Measurements from ENCODE around the gene PLPP6.
"Not testable (repeated sequence)": the region's sequence is repeated elsewhere in the genome, so short reads cannot be mapped to it uniquely, and the experiment has no call there.

Gene PLPP6

GRCh38 chr9:4662108-4662988 lies at the start of gene PLPP6:
Gene PLPP6, plus strand, starts transcription at chr9:4662294. Its CDS starts 82 bp downstream, at chr9:4662376.
- DNase-seq: peak; percentile 26

DNA sequence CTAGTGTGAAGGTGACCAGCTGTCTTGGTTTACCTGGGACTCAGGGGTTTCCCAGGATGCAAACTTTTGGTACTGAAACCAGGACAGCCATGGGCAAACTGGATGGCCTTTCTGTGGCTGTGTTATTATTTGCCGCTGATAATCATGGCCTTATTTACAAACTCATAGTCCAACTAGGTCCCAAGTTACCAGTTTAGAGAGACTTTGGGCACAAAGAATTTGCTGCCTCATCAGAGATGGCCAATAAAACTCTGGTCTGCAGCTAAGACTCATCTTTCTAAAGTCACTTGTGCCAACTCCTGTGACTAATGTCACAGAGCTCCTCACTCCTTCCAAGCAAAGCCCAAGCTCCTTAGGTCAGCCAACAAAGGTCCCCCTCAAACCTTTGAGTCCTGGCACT lies 47.5 kb upstream of the PLPP6 start:
- no peak for DNase-seq

- DNase-seq: no peak
Measured at GRCh38 chr9:4615251-4615650, 46.8 kb upstream of the PLPP6 start.

DNA sequence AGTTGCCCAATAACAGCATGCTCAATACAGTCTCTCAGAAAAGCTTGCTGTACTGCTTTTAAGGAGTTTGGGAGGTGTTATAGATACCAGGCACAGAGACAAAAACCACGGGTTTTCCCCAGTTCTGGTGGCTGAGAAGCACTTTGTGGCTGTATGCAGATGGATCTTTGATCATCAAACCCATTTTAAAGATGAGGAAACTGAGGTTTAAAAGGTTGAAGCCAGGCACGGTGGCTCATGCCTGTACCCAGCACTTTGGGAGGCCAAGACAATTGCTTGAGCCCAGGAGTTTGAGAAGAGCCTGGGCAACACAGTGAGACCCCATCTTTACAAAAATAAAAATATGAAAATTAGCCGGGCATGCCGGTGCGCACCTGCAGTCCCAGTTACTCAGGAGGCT lies 46.3 kb upstream of the PLPP6 start:
- DNase-seq: no peak

GRCh38 chr9:4617752-4618151 lies 44.3 kb upstream of the PLPP6 start:
- DNase-seq: no peak

GRCh38 chr9:4618700-4619099 lies 43.4 kb upstream of the PLPP6 start:
- DNase-seq: no peak

DNA sequence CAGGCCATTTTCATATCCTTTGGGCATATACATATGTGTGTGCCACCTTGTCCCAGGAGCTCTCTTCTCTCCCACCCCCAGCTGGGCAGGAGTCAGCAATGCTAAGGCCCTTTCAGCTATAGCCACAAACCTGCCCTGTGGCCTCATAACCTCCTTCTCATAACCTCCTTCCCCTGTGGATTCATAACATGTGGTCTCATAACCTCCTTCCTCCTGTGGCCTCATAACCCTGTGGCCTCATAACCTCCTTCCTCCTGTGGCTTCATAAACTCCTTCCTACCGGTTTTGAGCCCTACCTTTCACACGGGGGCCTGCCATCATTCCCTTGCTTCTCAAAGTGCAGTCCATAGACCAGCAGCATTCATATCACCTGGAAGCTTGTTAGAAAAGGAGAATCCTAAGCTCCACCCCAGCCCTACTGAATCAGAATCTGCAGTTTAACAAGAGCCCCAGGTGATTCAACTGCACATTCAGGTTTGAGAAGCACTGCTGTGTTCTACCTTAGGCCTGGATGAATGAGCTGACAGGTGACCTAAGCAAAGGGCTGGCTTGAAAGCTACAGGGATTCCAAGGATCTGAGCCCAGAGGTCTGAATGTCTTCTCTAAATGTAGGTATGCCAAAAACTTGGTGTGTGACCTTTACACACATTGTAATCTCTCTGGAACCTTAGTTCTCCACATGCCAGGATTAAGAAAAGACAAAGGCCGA lies 41.9 kb upstream of the PLPP6 start:
- no peak for DNase-seq

GRCh38 chr9:4620881-4621555 lies 41.1 kb upstream of the PLPP6 start:
- no peak for DNase-seq

- no peak for DNase-seq
Measured at GRCh38 chr9:4622016-4622415, 40.1 kb upstream of the PLPP6 start.

- DNase-seq: no peak
Measured at GRCh38 chr9:4630836-4631235, 31.3 kb upstream of the PLPP6 start.

DNA sequence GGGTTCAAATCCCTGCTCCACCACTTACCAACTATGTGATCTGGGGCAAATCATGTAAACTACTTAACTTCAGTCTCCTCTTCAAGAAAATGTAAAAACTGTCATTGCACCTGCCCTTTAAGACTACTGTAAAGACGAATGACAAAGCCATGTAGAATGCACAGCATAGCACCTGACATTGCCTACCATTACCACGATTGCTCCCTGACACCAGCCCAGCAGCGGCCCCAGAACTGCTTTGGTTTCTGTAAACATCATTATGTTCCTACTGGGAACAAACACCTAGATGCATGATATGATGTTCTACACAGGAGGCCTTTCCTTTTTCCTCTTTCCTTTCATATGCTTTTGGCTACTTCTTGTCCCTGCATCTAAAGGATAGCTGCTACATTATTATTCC lies 23.1 kb upstream of the PLPP6 start:
- DNase-seq: no peak

DNA sequence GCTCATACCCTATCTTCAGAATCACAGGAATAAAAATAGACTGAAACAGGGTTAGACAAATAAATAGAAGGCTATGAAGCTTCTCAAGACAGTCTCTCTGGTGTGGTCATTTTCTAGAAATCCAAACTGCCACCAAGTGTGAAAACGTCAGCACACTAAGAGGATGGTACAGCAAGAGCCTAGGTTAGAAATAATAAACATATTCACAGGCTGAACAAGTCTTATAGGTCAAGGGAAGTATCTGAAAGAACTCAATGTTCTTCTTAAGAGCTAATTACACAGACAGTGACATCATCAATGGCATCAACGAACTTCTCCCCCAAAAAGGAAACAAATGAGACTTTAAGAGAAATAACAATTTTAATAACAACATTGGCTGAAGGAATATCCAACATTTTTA lies 22.7 kb upstream of the PLPP6 start:
- DNase-seq: no peak

- DNase-seq: no peak
Measured at GRCh38 chr9:4640027-4640426, 22.1 kb upstream of the PLPP6 start.

DNA sequence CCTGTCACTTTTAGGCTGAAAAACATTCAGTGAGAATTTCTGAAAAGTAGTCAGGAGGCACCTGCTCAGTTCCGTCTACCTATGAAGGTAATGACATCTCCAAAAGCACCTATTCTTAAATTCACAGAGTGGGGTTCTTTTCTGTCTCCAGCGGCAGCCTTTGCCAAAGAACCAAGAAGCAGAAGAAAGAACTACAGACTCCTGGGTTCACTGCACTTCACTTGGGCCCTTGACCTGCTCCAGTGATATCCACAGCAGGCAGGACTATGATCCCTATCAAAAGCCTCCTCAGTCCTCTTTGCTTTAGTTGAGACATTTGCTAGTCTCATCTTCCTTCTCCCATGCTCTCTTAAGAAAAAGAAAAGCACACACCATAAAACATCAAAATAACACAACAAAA lies 19.7 kb upstream of the PLPP6 start:
- no peak for DNase-seq

DNA sequence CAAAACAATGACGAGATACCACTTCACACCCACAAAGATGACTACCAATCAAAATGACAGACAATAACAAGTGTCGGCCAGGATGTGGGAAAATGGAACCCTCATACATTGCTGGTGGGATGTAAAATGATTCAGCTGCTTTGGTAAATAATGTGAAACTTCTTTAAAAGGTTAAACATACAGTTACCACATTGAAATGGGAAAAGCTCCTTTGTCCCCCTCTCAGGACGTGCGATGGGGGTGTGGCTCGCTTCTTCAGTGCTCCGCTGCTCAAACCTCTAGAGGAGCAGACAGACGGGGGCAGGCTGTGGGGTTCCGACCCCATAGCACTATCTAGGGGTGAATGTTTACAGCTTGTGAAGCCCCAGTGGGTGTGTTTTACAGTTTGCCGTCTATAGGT lies 8.0 kb upstream of the PLPP6 start:
- DNase-seq: no peak

GRCh38 chr9:4654538-4654937 lies 7.6 kb upstream of the PLPP6 start:
- no peak for DNase-seq

DNA sequence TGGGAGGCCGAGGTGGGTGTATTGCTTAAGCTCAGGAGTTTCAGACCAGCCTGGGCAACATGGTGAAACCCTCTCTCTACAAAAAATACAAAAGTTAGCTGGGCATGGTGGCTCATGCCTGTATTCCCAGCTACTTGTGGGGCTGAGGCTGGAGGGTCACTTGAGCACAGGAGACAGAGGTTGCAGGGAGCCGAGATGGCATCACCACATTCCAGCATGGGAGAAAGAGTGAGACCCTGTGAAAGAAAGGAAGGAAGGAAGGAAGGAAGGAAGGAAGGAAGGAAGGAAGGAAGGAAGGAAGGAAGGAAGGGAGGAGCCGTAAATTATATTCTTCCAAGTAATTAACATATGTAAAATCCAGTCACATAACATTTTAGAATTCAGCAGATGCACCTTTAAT lies 5.9 kb upstream of the PLPP6 start:
- not testable (repeated sequence) for DNase-seq

DNA sequence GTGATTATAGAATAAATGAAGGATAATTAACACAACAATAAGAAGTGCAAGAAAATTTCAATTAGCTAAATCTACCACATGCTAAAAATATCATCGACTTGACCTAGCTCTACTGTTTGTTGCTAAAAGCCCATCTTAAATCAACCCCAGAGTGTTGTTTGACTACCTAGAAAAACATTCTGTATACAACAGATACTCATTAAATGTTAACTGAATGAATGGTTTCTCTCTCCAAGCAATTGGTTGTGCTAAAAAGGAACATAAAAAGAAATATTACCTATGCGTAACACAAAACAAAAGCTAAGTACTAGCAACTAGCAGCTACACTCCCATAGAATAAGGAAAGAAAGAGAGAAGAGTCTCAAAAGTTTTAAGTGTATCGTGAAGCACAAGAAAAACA lies 5.5 kb upstream of the PLPP6 start:
- no peak for DNase-seq

GRCh38 chr9:4657426-4658159 lies 4.5 kb upstream of the PLPP6 start:
- DNase-seq: no peak

DNA sequence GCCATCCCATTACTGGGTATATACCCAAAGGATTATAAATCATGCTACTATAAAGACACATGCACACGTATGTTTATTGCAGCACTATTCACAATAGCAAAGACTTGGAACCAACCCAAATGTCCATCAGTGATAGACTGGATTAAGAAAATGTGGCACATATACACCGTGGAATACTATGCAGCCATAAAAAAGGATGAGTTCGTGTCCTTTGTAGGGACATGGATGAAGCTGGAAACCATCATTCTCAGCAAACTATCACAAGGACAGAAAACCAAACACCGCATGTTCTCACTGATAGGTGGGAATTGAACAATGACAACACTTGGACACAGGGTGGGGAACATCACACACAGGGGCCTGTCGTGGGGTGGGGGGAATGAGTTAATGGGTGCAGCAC lies 1.4 kb upstream of the PLPP6 start:
- DNase-seq: not testable (repeated sequence)

GRCh38 chr9:4661165-4661564 lies 929 bp upstream of the PLPP6 start:
- DNase-seq: no peak

- no peak for DNase-seq
Measured at GRCh38 chr9:4661611-4662010, 483 bp upstream of the PLPP6 start.

Measured in NCI-H524 treated with DMSO at 0.1 percent for 48 hours (cell line).